Stomach (tissue), 9 donors: ENCODE data around the gene NTPCR. TPM values are rescaled to one million over a fixed set of nuclear protein-coding genes. Genes with fewer than 3 reads are reported as not detected.

Experiments used
- DNase-seq, 2 donors: peaks; one replicate each; pipeline versions ENCODE4 v3.0.0 to v3.0.0-alpha.2; 2013 to 2019
- H3K27ac ChIP-seq, 5 donors: fragments of 200-600 bp in 4 of 5; sonication (generic) in 4 of 5; one replicate each; pipeline ENCODE4 v1.5.1; 2013 to 2019; ENCODE audit warnings: mild to moderate bottlenecking in 1 of 5, moderate library complexity in 1 of 5
- H3K27me3 ChIP-seq, 3 donors: fragments of 200-600 bp; sonication (generic); one replicate each; pipeline ENCODE4 v1.5.1; 2017 to 2019; ENCODE audit warnings: mixed run types in 1 of 3
- H3K36me3 ChIP-seq, 4 donors: fragments of 200-600 bp; sonication (generic); 1 replicate in 3 of 4; 2 replicates in 1 of 4; pipeline ENCODE4 v1.5.1; 2016 to 2019
- H3K4me1 ChIP-seq, 4 donors: fragments of 200-600 bp; sonication (generic); one replicate each; pipeline ENCODE4 v1.5.1; 2016 to 2019
- H3K4me3 ChIP-seq, 4 donors: fragments of 200-600 bp; sonication (generic) in 3 of 4; one replicate each; pipeline ENCODE4 v1.5.1; 2016 to 2019; ENCODE audit warnings: mild to moderate bottlenecking in 1 of 4
- H3K9me3 ChIP-seq, 4 donors: fragments of 200-600 bp; sonication (generic); one replicate each; pipeline ENCODE4 v1.5.1; 2016 to 2019
- EP300 ChIP-seq: sonication (generic); formaldehyde crosslinking; IDR thresholded peaks from one replicate; pipeline ENCODE4 v1.6.1; 2017; ENCODE audit warnings: antibody characterized with exemption
- POLR2A ChIP-seq, 4 donors: fragments of 450-650 bp; IDR thresholded peaks; one replicate each; pipeline ENCODE4 v1.6.1; 2016; ENCODE audit warnings: antibody characterized with exemption in 4 of 4, control low read depth in 2 of 4, mild to moderate bottlenecking in 1 of 4, moderate library complexity in 1 of 4
- POLR2AphosphoS5 ChIP-seq, 3 donors: sonication (generic); formaldehyde crosslinking; IDR thresholded peaks; one replicate each; pipeline ENCODE4 v1.6.1; 2016; ENCODE audit warnings: antibody characterized with exemption in 3 of 3
- WGBS, 5 donors: extraction: QIAGEN DNeasy Blood & Tissue Kit in 3 of 5; methylation state at CpG; one replicate each; pipeline versions ENCODE4 v1.1.5 to v1.1.7; 2013 to 2018; 5-methylcytosine and 5-hydroxymethylcytosine counted together
- intact Hi-C: fragments of 100-400 bp; cut with DNase I; formaldehyde crosslinking; loops from one replicate; pipeline ENCODE4 v1.15.1; 2023; ENCODE audit warnings: low total_unique reads
- polyA plus RNA-seq, 3 donors: library from polyadenylated mRNA; stranded (reverse); fragments of 200-250 nt; gene quantifications; one replicate each; pipeline ENCODE4 v1.2.3, GENCODE V29; 2013
- total RNA-seq, 5 donors: library from RNA; depleted of rRNA; stranded (reverse); fragments of >200 nt; gene quantifications; one replicate each; pipeline versions ENCODE4 v1.1.0 to v1.2.3, GENCODE V29; 2014 to 2016
- TF ChIP-seq, protein P1 (sequence below), 7 experiments: fragments of 450-650 bp in 4 of 7; fragments of 200-600 bp in 3 of 7; sonication (generic) in 3 of 7; IDR thresholded peaks; one replicate each; pipeline ENCODE4 v1.5.1; 2016 to 2019; ENCODE audit warnings: antibody characterized with exemption in 7 of 7, control low read depth in 2 of 7, mild to moderate bottlenecking in 1 of 7
- donor health status: healthy with polysubstance abuse.
- donor health status: Bipolar disorder and iron deficiency.
- donor health status: healthy.

The NTPCR gene
- total and polyA plus RNA-seq, 8 donors, result 14.9 to 56.3 (median 43.1) TPM

DNA sequence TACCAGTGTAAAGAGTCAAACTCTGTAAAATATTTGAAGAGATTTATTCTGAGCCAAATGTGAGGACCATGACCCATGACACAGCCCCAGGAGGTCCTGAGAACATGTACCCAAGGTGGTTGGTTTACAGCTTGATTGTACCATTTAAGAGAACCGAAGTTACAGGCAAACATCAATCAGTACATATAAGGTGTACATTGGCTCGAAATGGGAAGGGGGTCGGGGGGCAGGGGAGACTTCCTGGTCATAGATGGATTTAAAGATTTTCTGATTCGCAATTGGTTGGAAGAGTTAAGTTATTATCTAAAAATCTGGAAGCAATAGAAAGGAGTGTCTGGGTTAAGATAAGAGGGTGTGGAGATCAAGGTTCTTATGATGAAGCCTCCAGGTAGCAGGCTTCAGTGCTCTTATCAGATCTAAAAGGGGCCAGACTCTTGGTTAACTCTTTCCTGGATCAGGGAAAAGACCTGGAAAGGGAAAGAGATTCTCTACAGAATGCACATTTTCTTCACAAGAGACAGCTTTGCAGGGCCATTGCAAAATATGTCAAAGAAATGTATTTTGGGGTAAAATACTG is 47.5 kb upstream of the NTPCR start:
- no peaks in the 10 kb centered on the region for H3K36me3 ChIP-seq
- no peak overlapping the region for H3K4me3 ChIP-seq
- H3K27ac ChIP-seq, result no peak overlapping the region
- intact Hi-C loops, result no loop called here
- H3K27me3 ChIP-seq, result no peaks in the 10 kb centered on the region
- H3K4me1 ChIP-seq, result peaks cover 0 to 9% (median 7%) of the 10 kb centered on the region in 4 donors
- TF ChIP-seq EP300, result no peak
- TF ChIP-seq POLR2A (IDR thresholded peaks at IDR 0.05), result no peak
- TF ChIP-seq, protein P1, sequence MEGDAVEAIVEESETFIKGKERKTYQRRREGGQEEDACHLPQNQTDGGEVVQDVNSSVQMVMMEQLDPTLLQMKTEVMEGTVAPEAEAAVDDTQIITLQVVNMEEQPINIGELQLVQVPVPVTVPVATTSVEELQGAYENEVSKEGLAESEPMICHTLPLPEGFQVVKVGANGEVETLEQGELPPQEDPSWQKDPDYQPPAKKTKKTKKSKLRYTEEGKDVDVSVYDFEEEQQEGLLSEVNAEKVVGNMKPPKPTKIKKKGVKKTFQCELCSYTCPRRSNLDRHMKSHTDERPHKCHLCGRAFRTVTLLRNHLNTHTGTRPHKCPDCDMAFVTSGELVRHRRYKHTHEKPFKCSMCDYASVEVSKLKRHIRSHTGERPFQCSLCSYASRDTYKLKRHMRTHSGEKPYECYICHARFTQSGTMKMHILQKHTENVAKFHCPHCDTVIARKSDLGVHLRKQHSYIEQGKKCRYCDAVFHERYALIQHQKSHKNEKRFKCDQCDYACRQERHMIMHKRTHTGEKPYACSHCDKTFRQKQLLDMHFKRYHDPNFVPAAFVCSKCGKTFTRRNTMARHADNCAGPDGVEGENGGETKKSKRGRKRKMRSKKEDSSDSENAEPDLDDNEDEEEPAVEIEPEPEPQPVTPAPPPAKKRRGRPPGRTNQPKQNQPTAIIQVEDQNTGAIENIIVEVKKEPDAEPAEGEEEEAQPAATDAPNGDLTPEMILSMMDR (IDR thresholded peaks at IDR 0.05), result no peak
- no peaks in the 10 kb centered on the region for H3K9me3 ChIP-seq
- WGBS, 5 donors, result 52 to 65% (median 59%) methylated on average over 4 of the region's 4 CpGs
- no peak for DNase-seq

GRCh38 chr1:232904131-232904530 is 46.3 kb upstream of the NTPCR start:
- 63 to 81% (median 68%) methylated on average over 4 of the region's 4 CpGs for WGBS, 5 donors
- Histone ChIP-seq H3K4me3 (no peak overlapping the region), H3K27ac (no peak overlapping the region), H3K27me3 (no peaks in the 10 kb centered on the region), H3K4me1 (peaks cover 0 to 9% (median 7%) of the 10 kb centered on the region in 4 donors), H3K9me3 (no peaks in the 10 kb centered on the region), H3K36me3 (no peaks in the 10 kb centered on the region)
- intact Hi-C loops, result no loop called here
- no peak for TF ChIP-seq POLR2AphosphoS5 (IDR thresholded peaks at IDR 0.05)
- TF ChIP-seq, protein P1 (IDR thresholded peaks at IDR 0.05), result no peak
- no peak for TF ChIP-seq EP300
- TF ChIP-seq POLR2A (IDR thresholded peaks at IDR 0.05), result no peak
- no peak for DNase-seq

- intact Hi-C loops, result no loop called here
- WGBS, 5 donors, result 21 to 38% (median 26%) methylated on average over 1 of the region's 1 CpG
- Histone ChIP-seq H3K4me1 (peaks cover 0 to 9% (median 7%) of the 10 kb centered on the region in 4 donors), H3K4me3 (no peak overlapping the region), H3K27ac (no peak overlapping the region), H3K27me3 (no peaks in the 10 kb centered on the region), H3K36me3 (no peaks in the 10 kb centered on the region), H3K9me3 (no peaks in the 10 kb centered on the region)
- DNase-seq, result no peak
- TF ChIP-seq POLR2AphosphoS5 (IDR thresholded peaks at IDR 0.05) (no peak), POLR2A (IDR thresholded peaks at IDR 0.05) (no peak), EP300 (no peak)
- TF ChIP-seq, protein P1 (IDR thresholded peaks at IDR 0.05), result no peak
These were observed 45.8 kb upstream of the NTPCR start for GRCh38 chr1:232904566-232904965.

DNA sequence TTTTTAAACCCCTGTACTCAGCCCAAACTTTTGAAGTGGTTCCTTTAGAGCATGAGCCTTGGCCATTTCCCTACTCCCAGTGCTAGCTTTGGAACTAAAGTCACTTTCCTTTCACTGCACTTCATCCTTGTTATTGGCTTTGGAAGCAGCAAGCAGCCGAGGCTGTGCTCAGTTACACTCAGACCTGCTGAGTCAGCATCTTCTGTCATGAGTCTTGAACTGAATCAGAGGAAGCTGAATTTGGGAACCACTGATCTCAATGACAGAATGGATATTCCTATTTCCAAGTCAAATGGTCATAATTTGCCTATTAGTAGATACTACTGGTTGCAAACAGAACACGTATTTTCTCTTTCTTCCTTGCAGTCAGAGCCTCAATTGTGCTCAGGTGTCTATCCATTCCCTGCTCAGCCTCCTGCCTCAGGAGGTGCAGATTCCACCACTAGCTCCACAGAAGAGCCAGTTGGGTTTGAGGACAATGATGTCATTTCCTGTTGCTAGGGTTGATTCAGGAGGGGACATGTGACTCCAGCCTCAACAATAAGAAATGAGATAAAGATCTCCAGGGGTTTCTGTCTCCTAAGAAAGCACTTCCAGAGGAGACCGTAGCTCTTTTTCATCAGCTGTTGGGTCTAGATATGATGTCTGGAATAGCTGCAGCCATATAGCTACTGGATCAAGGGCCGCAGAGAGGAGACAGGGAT is 44.9 kb upstream of the NTPCR start:
- WGBS, 5 donors, result 68 to 89% (median 80%) methylated on average over 4 of the region's 4 CpGs
- no peaks in the 10 kb centered on the region for H3K27me3 ChIP-seq
- intact Hi-C loops, result no loop called here
- H3K4me3 ChIP-seq, result no peak overlapping the region
- TF ChIP-seq, protein P1 (IDR thresholded peaks at IDR 0.05), result no peak
- TF ChIP-seq POLR2AphosphoS5 (IDR thresholded peaks at IDR 0.05) (no peak), EP300 (no peak), POLR2A (IDR thresholded peaks at IDR 0.05) (no peak)
- no peaks in the 10 kb centered on the region for H3K36me3 ChIP-seq
- peaks cover 0 to 9% (median 7%) of the 10 kb centered on the region in 4 donors for H3K4me1 ChIP-seq
- no peak for DNase-seq
- no peaks in the 10 kb centered on the region for H3K9me3 ChIP-seq
- no peak overlapping the region for H3K27ac ChIP-seq
